Type B pancreatic cell (in vitro differentiated cells): ENCODE results near the gene PRR5L. TPM values are rescaled to one million over a fixed set of nuclear protein-coding genes. Genes with fewer than 3 reads are reported as not detected.

Experiments
- DNase-seq: peaks from one replicate; pipeline ENCODE4 v3.0.0; 2021; ENCODE audit warnings: mixed read lengths; ENCODE audit not compliant: unreplicated experiment; ENCODE audit errors: extremely low spot score
- H3K27ac Mint-ChIP-seq: 2 replicates; pipeline ENCODE4 v1.8.0; 2021; ENCODE audit warnings: mild to moderate bottlenecking, mixed read lengths
- H3K27me3 Mint-ChIP-seq: 2 replicates; pipeline ENCODE4 v1.8.0; 2021; ENCODE audit warnings: mixed read lengths
- H3K36me3 Mint-ChIP-seq: 2 replicates; pipeline ENCODE4 v1.8.0; 2021; ENCODE audit warnings: mixed read lengths
- H3K4me1 Mint-ChIP-seq: one replicate; pipeline ENCODE4 v1.8.0; 2021; ENCODE audit warnings: mixed read lengths; ENCODE audit not compliant: unreplicated experiment
- H3K4me3 Mint-ChIP-seq: 2 replicates; pipeline ENCODE4 v1.8.0; 2021; ENCODE audit warnings: mild to moderate bottlenecking, mixed read lengths
- H3K9me3 Mint-ChIP-seq: 2 replicates; pipeline ENCODE4 v1.8.0; 2021; ENCODE audit warnings: mixed read lengths
- total RNA-seq: library from RNA; stranded (reverse); gene quantifications from 2 replicates; pipeline ENCODE4 v1.2.1, GENCODE V29; 2021; ENCODE audit warnings: low replicate concordance
- TF ChIP-seq, protein P1 (sequence below): fragments of 200-600 bp; sonication (generic); conservative IDR thresholded peaks from 2 replicates; pipeline ENCODE4 v1.5.0; 2021; ENCODE audit warnings: antibody characterized with exemption, mild to moderate bottlenecking

PRR5L gene
- total RNA-seq, 1 donor from 2014 or later: 11.0 TPM

DNA sequence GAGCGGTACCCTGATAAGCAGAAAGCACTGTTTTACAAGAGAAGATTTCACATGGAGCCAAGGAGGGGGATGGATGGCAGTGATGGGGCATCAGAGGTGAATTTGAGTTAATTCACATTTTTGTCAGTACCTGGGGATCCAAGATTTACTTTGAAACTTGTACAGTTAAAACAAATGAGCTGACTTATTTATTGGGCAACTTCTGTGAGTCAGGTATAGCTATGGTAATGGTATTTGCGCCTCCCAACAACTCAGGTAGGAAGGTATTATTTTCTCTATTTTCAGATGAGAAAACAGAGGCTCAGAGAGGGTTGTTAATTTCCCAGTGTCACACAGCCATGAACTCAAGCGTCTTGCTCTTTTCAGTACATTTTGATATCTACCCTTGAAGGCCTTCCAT is 83.6 kb downstream of the PRR5L start:
- H3K4me1 Mint-ChIP-seq: peaks cover 7% of the 10 kb centered on the region

DNA sequence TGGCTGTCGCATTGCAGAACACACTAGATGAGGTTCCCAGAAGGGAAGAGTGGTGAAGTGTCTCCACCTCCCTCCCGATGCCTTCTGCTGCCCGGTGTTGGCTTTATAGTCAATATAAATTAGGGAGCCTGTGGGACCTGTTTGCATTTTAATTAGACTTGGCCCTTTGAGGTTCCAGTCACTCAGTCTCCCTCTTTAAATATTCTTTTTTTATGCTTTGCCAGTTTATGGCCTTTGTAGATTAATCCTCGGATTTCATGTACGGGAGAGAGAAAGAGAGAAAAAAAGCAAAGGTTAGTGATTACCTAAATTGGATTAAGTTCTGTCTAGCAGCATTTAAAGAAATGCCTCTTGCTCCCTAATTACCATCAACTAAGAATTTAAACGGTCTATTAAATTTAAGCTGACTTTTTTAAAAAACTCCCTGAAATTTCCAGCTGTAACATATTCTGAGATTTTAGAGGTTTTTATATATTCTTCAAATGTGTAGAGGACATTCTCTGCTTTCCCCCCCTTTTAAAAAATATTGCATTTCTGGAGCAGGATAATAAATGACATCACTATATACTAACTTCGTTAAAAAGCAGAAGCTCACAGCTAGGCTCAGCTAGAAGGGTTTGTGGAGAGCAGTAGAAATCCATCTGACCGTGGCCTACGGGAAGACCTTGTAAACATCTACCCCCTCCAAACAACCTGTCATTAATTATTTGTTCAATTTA is 84.4 kb downstream of the PRR5L start:
- H3K27ac Mint-ChIP-seq: no peak overlapping the region
- TF ChIP-seq, protein P1, sequence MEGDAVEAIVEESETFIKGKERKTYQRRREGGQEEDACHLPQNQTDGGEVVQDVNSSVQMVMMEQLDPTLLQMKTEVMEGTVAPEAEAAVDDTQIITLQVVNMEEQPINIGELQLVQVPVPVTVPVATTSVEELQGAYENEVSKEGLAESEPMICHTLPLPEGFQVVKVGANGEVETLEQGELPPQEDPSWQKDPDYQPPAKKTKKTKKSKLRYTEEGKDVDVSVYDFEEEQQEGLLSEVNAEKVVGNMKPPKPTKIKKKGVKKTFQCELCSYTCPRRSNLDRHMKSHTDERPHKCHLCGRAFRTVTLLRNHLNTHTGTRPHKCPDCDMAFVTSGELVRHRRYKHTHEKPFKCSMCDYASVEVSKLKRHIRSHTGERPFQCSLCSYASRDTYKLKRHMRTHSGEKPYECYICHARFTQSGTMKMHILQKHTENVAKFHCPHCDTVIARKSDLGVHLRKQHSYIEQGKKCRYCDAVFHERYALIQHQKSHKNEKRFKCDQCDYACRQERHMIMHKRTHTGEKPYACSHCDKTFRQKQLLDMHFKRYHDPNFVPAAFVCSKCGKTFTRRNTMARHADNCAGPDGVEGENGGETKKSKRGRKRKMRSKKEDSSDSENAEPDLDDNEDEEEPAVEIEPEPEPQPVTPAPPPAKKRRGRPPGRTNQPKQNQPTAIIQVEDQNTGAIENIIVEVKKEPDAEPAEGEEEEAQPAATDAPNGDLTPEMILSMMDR: no peak
- H3K4me3 Mint-ChIP-seq: no peak overlapping the region
- H3K9me3 Mint-ChIP-seq: no peaks in the 10 kb centered on the region
- peaks cover 52% of the 10 kb centered on the region for H3K27me3 Mint-ChIP-seq
- peaks cover 12% of the 10 kb centered on the region for H3K4me1 Mint-ChIP-seq
- H3K36me3 Mint-ChIP-seq: peaks cover 4% of the 10 kb centered on the region
- no peak for DNase-seq

More for the DNA sequence above, 83.6 kb downstream of the PRR5L start:
- Mint-ChIP-seq H3K36me3 (peaks cover 4% of the 10 kb centered on the region), H3K4me3 (no peak overlapping the region), H3K27me3 (peaks cover 58% of the 10 kb centered on the region), H3K27ac (no peak overlapping the region), H3K9me3 (no peaks in the 10 kb centered on the region)
- TF ChIP-seq, protein P1: no peak
- DNase-seq: no peak

DNA sequence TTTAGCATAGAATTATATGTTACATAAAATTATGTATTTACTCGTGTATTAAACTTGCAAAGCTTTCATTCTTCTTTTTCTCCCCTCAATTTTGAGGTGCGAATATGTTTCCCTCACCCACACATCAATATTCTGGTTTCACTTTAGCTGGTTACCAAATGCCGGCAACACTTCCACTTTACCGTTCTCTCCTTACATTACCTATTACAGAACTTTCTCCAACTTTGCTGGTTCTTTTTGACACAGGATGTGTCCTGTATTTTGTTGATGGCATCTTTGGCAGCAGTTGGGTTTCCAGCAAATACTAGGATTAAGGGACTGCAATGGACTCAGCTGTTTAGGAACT is 84.9 kb downstream of the PRR5L start:
- H3K36me3 Mint-ChIP-seq: peaks cover 4% of the 10 kb centered on the region
- H3K4me3 Mint-ChIP-seq: no peak overlapping the region
- no peak for DNase-seq
- no peaks in the 10 kb centered on the region for H3K9me3 Mint-ChIP-seq
- TF ChIP-seq, protein P1: no peak
- H3K4me1 Mint-ChIP-seq: peaks cover 12% of the 10 kb centered on the region
- H3K27me3 Mint-ChIP-seq: peaks cover 47% of the 10 kb centered on the region
- no peak overlapping the region for H3K27ac Mint-ChIP-seq

DNA sequence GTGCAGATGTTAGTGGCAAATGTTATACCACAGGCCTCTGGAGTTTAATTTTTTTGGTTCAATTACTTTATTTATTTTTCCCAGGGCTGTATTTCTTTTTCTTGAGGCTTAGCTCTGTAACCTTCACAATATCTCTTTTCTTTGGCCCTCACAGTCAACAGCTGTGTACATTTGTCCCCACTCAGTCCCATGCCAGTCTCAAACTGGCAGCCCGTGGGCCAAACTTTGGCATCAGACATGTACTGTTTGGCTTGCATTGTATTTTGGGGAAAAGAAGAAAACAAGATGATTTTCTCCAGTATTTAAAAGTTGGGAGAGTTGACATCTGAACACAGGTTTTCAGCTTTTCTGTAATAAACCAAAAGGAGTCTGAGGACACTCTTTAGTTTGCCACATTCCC is 87.1 kb downstream of the PRR5L start:
- H3K9me3 Mint-ChIP-seq: no peaks in the 10 kb centered on the region
- peaks cover 29% of the 10 kb centered on the region for H3K27me3 Mint-ChIP-seq
- H3K4me3 Mint-ChIP-seq: no peak overlapping the region
- H3K36me3 Mint-ChIP-seq: peaks cover 4% of the 10 kb centered on the region
- H3K4me1 Mint-ChIP-seq: peaks cover 18% of the 10 kb centered on the region
- TF ChIP-seq, protein P1: no peak
- no peak overlapping the region for H3K27ac Mint-ChIP-seq
- no peak for DNase-seq

DNA sequence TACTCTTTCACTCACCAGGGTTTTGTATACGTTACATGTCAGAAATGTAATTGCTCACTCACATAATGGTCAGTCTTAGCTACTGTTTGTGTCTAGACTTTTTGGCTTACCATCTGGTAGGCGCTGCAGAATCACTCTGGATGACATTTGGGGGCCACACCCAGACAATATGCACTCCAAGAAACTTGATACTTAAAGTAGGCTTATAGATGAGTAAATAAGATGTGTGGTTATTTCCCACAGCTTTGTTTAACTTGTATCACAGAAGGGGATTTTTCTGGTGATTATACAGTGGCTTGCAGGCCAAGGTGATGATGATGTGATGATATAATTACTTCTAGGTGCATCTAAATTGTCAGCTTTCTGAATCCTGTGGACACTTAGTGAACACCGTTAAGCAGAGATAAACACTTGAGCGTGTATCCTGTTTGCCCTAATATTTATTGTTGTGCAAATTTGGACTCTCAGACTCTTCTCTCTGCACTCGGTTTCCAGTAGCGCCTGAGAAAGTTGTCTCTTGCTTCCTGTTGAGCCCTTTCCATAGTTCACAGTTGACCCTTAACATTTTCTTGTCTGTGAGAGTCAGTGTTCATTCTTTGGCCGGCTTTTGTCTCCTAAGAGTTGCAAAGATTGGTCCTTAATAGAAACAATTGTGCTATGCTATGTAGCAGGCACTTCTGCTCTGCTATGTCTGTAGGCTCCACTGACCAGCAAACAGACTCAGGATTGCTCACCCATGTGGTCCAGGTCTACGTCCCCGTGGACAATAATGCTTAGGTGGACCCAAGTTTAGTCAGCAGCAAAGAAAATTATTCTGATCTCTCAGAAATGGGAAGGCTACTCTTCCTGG is 89.3 kb downstream of the PRR5L start:
- Mint-ChIP-seq H3K27ac (no peak overlapping the region), H3K4me3 (no peak overlapping the region), H3K4me1 (peaks cover 16% of the 10 kb centered on the region)

More for the DNA sequence above, 89.3 kb downstream of the PRR5L start:
- Mint-ChIP-seq H3K9me3 (no peaks in the 10 kb centered on the region), H3K36me3 (no peaks in the 10 kb centered on the region), H3K27me3 (peaks cover 10% of the 10 kb centered on the region)
- no peak for DNase-seq
- TF ChIP-seq, protein P1: no peak
